ENCODE data around the gene BRD9.

The BRD9 gene

GRCh38 chr5:858726-859125 is 33.9 kb downstream of the BRD9 start:
- H3K9ac ChIP-seq (ENCODE audit: low read length): no peak overlapping the region

GRCh38 chr5:856531-857425 is 35.8 kb downstream of the BRD9 start:
- Histone ChIP-seq H3K9me3 (ENCODE audit: insufficient read depth, low read length) (no peaks in the 10 kb centered on the region), H3K36me3 (replicated peaks; ENCODE audit: low read depth, low read length) (no peaks in the 10 kb centered on the region), H3K79me2 (ENCODE audit: low read length) (no peaks in the 10 kb centered on the region), H3K4me2 (ENCODE audit: low read length) (no peak overlapping the region), H3K27ac (ENCODE audit: low read length) (no peak overlapping the region), H3K27me3 (ENCODE audit: low read depth, low read length) (no peaks in the 10 kb centered on the region), H4K20me1 (ENCODE audit: insufficient read depth, low read length) (no peaks in the 10 kb centered on the region), H3K4me3 (ENCODE audit: low read length) (no peak overlapping the region), H2AFZ (ENCODE audit: low read depth, low read length) (no peak overlapping the region), H3K9ac (ENCODE audit: low read length) (no peak overlapping the region), H3K4me1 (ENCODE audit: low read length) (no peaks in the 10 kb centered on the region)
- TF ChIP-seq EZH2phosphoT487 (IDR thresholded peaks at IDR 0.05; ENCODE audit: low read depth) (no peak), CTCF (IDR thresholded peaks at IDR 0.05; ENCODE audit: low read depth, low read length) (no peak)

More at GRCh38 chr5:858726-859125, 33.9 kb downstream of the BRD9 start:
- Histone ChIP-seq H3K4me2 (ENCODE audit: low read length) (no peak overlapping the region), H3K4me1 (ENCODE audit: low read length) (no peaks in the 10 kb centered on the region), H4K20me1 (ENCODE audit: insufficient read depth, low read length) (no peaks in the 10 kb centered on the region), H3K79me2 (ENCODE audit: low read length) (no peaks in the 10 kb centered on the region), H3K9me3 (ENCODE audit: insufficient read depth, low read length) (no peaks in the 10 kb centered on the region), H2AFZ (ENCODE audit: low read depth, low read length) (no peak overlapping the region), H3K36me3 (replicated peaks; ENCODE audit: low read depth, low read length) (no peaks in the 10 kb centered on the region), H3K27me3 (ENCODE audit: low read depth, low read length) (no peaks in the 10 kb centered on the region), H3K27ac (ENCODE audit: low read length) (no peak overlapping the region), H3K4me3 (ENCODE audit: low read length) (no peak overlapping the region)
- TF ChIP-seq CTCF (IDR thresholded peaks at IDR 0.05; ENCODE audit: low read depth, low read length) (no peak), EZH2phosphoT487 (IDR thresholded peaks at IDR 0.05; ENCODE audit: low read depth) (no peak)

- Histone ChIP-seq H3K4me2 (ENCODE audit: low read length) (no peak overlapping the region), H4K20me1 (ENCODE audit: insufficient read depth, low read length) (no peaks in the 10 kb centered on the region), H3K27ac (ENCODE audit: low read length) (no peak overlapping the region), H2AFZ (ENCODE audit: low read depth, low read length) (no peak overlapping the region), H3K27me3 (ENCODE audit: low read depth, low read length) (no peaks in the 10 kb centered on the region), H3K36me3 (replicated peaks; ENCODE audit: low read depth, low read length) (no peaks in the 10 kb centered on the region), H3K79me2 (ENCODE audit: low read length) (no peaks in the 10 kb centered on the region), H3K9me3 (ENCODE audit: insufficient read depth, low read length) (no peaks in the 10 kb centered on the region), H3K4me3 (ENCODE audit: low read length) (no peak overlapping the region), H3K4me1 (ENCODE audit: low read length) (no peaks in the 10 kb centered on the region), H3K9ac (ENCODE audit: low read length) (no peak overlapping the region)
- TF ChIP-seq EZH2phosphoT487 (IDR thresholded peaks at IDR 0.05; ENCODE audit: low read depth): no peak
- no peak for TF ChIP-seq CTCF (IDR thresholded peaks at IDR 0.05; ENCODE audit: low read depth, low read length)
Measured at GRCh38 chr5:855771-856530, 36.6 kb downstream of the BRD9 start.
